ENCODE data around the gene LNX2.

DNA sequence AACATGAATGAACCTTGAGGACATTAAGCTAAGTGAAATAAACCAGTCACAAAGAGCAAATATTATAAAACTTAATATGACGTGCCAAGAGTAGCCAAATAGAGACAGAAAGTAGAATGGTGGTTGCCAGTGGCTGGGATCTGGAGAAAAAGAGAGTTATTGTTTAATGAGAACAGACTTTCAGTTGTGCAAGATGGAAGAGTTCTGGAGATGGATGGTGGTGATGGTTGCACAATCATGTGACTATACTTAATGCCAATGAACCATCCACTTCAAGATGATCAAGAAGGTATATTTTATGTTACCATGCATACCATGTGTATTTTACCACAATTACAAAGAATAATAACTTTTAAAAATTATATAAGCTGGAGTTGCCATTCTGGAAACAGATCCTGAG lies 104.2 kb downstream of the LNX2 start:
- TF ChIP-seq, protein P1, sequence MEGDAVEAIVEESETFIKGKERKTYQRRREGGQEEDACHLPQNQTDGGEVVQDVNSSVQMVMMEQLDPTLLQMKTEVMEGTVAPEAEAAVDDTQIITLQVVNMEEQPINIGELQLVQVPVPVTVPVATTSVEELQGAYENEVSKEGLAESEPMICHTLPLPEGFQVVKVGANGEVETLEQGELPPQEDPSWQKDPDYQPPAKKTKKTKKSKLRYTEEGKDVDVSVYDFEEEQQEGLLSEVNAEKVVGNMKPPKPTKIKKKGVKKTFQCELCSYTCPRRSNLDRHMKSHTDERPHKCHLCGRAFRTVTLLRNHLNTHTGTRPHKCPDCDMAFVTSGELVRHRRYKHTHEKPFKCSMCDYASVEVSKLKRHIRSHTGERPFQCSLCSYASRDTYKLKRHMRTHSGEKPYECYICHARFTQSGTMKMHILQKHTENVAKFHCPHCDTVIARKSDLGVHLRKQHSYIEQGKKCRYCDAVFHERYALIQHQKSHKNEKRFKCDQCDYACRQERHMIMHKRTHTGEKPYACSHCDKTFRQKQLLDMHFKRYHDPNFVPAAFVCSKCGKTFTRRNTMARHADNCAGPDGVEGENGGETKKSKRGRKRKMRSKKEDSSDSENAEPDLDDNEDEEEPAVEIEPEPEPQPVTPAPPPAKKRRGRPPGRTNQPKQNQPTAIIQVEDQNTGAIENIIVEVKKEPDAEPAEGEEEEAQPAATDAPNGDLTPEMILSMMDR (IDR thresholded peaks at IDR 0.05) = no peak
- TF ChIP-seq POLR2A (IDR thresholded peaks at IDR 0.05; ENCODE audit: low read depth) = no peak
- no peak for TF ChIP-seq EP300 (IDR thresholded peaks at IDR 0.05)
